ENCODE results near the gene LARP7. TPM values are rescaled to one million over a fixed set of nuclear protein-coding genes. Genes with fewer than 3 reads are reported as not detected.
A peak's percentile ranks its signal among the peaks of the same experiment; 100 is the strongest.
"Not testable (repeated sequence)": the region's sequence is repeated elsewhere in the genome, so short reads cannot be mapped to it uniquely, and the experiment has no call there.

LARP7 gene
- total RNA-seq, 1 experiment from 2014 or later = 36.3 TPM

DNA sequence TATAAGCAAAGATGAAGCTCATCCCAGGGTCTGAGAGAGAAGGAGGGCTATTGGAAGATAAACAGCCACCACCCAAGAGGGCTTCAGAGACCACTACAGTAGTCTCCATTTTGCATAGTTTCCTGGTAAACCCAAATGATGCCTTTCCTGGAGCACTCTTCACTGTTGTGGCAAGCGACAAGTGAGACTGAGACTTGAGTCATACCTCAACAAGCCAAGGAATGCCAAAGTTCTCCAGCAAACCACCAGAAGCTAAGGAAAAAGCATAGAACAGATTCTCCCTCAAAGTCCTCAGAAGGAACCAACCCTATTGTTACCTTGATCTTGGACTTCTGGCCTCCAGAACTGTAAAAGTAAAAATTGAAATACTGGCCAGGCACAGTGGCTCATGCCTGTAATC is 65.9 kb downstream of the LARP7 start:
- Mint-ChIP-seq H3K36me3 (ENCODE audit: insufficient read depth, unreplicated experiment) (peaks cover 7% of the 10 kb centered on the region), H3K27me3 (ENCODE audit: insufficient read depth, unreplicated experiment) (peaks cover 32% of the 10 kb centered on the region), H3K4me3 (ENCODE audit: unreplicated experiment) (no peak overlapping the region), H3K4me1 (ENCODE audit: insufficient read depth, unreplicated experiment) (peaks cover 6% of the 10 kb centered on the region), H3K9me3 (ENCODE audit: unreplicated experiment) (no peaks in the 10 kb centered on the region), H3K27ac (ENCODE audit: low read depth, unreplicated experiment) (no peak overlapping the region)
- TF ChIP-seq CTCF (IDR thresholded peaks at IDR 0.05; ENCODE audit: unreplicated experiment) = no peak
- no peak for DNase-seq (ENCODE audit: unreplicated experiment)
- intact Hi-C loops (cut with micrococcal nuclease) = no loop called here
- CTCF ChIA-PET = interaction anchor here (0.6 kb wide), 1 partner anchor 332 kb away, joined by 3 read pairs; no protein-coding TSS in a partner anchor
- no TSS peak for BruUV-seq (replicated peaks)
- POLR2A ChIA-PET = interaction anchor here (0.7 kb wide), 1 partner anchor 56 kb away, joined by 5 read pairs; no protein-coding TSS in a partner anchor

- Mint-ChIP-seq H3K36me3 (ENCODE audit: insufficient read depth, unreplicated experiment) (peaks cover 7% of the 10 kb centered on the region), H3K4me1 (ENCODE audit: insufficient read depth, unreplicated experiment) (peaks cover 6% of the 10 kb centered on the region), H3K27me3 (ENCODE audit: insufficient read depth, unreplicated experiment) (peaks cover 32% of the 10 kb centered on the region), H3K27ac (ENCODE audit: low read depth, unreplicated experiment) (no peak overlapping the region), H3K9me3 (ENCODE audit: unreplicated experiment) (no peaks in the 10 kb centered on the region), H3K4me3 (ENCODE audit: unreplicated experiment) (no peak overlapping the region)
- CTCF ChIA-PET = no interaction called here
- no peak for TF ChIP-seq CTCF (IDR thresholded peaks at IDR 0.05; ENCODE audit: unreplicated experiment)
- POLR2A ChIA-PET = no interaction called here
- no TSS peak for BruUV-seq (replicated peaks)
- intact Hi-C loops (cut with micrococcal nuclease) = no loop called here
- DNase-seq (ENCODE audit: unreplicated experiment) = no peak
Observed at GRCh38 chr4:112704322-112704721, 67.4 kb downstream of the LARP7 start.

GRCh38 chr4:112704991-112705845 is 68.3 kb downstream of the LARP7 start:
- BruUV-seq (replicated peaks) = no TSS peak
- Mint-ChIP-seq H3K4me3 (ENCODE audit: unreplicated experiment) (peak overlapping the region; percentile 57), H3K27me3 (ENCODE audit: insufficient read depth, unreplicated experiment) (peaks cover 32% of the 10 kb centered on the region), H3K9me3 (ENCODE audit: unreplicated experiment) (no peaks in the 10 kb centered on the region), H3K27ac (ENCODE audit: low read depth, unreplicated experiment) (no peak overlapping the region), H3K36me3 (ENCODE audit: insufficient read depth, unreplicated experiment) (no peaks in the 10 kb centered on the region), H3K4me1 (ENCODE audit: insufficient read depth, unreplicated experiment) (peaks cover 6% of the 10 kb centered on the region)
- peak; percentile 40 for DNase-seq (ENCODE audit: unreplicated experiment)
- ChIA-PET CTCF (interaction anchor here (0.6 to 0.7 kb wide), 2 partner anchors 219 to 391 kb away, joined by 3 read pairs; no protein-coding TSS in a partner anchor), POLR2A (no interaction called here)
- intact Hi-C loops (cut with micrococcal nuclease) = no loop called here
- no peak for TF ChIP-seq CTCF (IDR thresholded peaks at IDR 0.05; ENCODE audit: unreplicated experiment)

DNA sequence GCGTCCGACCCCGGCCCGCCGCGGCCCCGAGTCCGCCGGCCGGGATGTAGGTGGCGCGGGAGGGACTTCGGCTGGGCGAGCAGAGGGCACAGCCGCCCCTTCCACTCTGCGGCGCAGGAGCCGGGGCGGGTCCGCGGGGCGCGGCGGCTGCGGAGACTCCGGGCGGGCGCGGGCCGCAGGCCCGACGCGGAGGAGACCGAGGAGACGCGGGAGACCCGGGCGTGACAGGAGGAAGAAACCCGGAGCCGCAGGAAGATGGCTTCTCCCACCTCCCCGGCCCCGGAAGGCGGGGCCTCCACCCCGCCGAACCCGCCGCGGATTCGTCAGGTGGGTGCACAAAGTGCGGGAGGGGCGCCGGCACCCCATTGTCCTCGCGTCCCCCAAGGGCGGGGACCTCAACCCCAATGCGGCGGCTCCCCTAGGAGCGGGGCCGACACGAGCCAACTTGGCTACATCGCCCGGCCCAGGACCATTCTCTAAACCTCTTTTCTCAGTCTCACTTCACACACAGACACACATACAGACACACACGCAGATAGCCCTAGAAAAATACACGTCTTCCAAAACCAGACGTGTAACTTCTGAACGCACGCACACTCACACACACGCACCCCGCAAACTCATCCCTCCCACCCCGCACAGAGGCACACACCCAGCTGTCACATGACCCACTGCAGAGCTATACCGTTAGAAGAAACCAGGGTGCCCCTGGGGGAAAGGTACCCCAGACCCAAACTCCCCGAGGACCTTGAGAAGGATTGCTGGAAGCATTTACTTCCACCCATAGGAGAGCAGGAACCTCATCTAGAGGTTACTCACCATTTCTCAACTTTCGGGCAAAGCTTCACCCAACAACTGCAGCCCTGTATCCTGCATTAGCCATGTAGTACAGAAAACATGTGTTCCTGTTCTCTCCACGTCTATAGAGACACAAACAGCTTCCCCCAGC is 69.2 kb downstream of the LARP7 start:
- DNase-seq (ENCODE audit: unreplicated experiment) = peak; percentile 4
- H3K36me3 Mint-ChIP-seq (ENCODE audit: insufficient read depth, unreplicated experiment); H3K9me3 Mint-ChIP-seq (ENCODE audit: unreplicated experiment); H3K27ac Mint-ChIP-seq (ENCODE audit: low read depth, unreplicated experiment); BruUV-seq (replicated peaks); H3K4me1 Mint-ChIP-seq (ENCODE audit: insufficient read depth, unreplicated experiment); intact Hi-C loops (cut with micrococcal nuclease): not testable (repeated sequence)
- POLR2A ChIA-PET = interaction anchor here (0.6 to 0.8 kb wide), 2 partner anchors 381 to 420 kb away, joined by 3 read pairs; partner anchors contain the start of gene TIFA
- peaks cover 32% of the 10 kb centered on the region for H3K27me3 Mint-ChIP-seq (ENCODE audit: insufficient read depth, unreplicated experiment)
- CTCF ChIA-PET = interaction anchor here (0.6 to 0.7 kb wide), 3 partner anchors 45 to 390 kb away, joined by 3 read pairs; no protein-coding TSS in a partner anchor
- H3K4me3 Mint-ChIP-seq (ENCODE audit: unreplicated experiment) = peak overlapping the region; percentile 62
